ENCODE results near the gene MYO7A.

DNA sequence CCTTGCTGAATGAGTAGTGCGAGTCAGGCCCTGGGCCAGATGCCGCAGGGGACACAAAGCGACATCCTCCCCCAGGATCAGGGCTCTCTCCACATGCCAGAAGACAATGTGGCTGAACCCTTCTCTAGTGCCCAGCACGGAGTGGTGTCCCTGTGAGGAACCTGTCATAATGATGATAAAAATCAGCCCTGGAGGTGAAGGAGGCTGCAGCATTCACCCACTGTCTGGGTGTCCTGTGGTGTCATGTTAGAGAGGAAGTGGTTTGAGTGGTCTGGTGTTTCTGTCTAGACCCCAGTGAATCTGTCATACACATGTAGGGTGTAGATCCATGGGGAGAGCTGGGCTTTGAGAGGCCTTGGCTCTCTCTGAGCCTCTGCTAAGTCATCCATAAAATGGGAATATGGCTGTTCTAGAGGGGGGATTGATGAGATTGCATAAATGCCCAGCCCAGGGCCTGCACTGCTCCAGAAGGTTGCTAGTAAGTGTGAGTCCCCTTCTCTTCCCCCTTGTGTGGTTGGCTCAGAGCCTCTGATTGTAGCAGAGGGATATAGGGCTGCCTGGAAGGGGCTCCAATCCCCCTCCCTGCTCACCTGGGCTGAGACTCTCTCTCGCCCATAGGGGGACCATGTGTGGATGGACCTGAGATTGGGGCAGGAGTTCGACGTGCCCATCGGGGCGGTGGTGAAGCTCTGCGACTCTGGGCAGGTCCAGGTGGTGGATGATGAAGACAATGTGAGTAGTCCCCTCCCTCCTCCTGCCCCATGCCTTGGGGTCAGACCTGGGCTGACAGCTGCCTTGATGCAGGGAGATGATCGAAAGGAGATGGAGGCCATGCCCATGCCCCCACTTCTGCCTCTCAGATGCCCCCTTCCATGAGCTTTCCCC is 14.3 kb downstream of the MYO7A start:
- TF ChIP-seq, protein P1, sequence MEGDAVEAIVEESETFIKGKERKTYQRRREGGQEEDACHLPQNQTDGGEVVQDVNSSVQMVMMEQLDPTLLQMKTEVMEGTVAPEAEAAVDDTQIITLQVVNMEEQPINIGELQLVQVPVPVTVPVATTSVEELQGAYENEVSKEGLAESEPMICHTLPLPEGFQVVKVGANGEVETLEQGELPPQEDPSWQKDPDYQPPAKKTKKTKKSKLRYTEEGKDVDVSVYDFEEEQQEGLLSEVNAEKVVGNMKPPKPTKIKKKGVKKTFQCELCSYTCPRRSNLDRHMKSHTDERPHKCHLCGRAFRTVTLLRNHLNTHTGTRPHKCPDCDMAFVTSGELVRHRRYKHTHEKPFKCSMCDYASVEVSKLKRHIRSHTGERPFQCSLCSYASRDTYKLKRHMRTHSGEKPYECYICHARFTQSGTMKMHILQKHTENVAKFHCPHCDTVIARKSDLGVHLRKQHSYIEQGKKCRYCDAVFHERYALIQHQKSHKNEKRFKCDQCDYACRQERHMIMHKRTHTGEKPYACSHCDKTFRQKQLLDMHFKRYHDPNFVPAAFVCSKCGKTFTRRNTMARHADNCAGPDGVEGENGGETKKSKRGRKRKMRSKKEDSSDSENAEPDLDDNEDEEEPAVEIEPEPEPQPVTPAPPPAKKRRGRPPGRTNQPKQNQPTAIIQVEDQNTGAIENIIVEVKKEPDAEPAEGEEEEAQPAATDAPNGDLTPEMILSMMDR (IDR thresholded peaks at IDR 0.05), result no peak
- no peak for TF ChIP-seq POLR2A (IDR thresholded peaks at IDR 0.05)
- TF ChIP-seq EP300 (IDR thresholded peaks at IDR 0.05), result no peak

Measured in ovary (tissue), 3 donors.